ENCODE results near the gene HAGHL. TPM values are rescaled to one million over a fixed set of nuclear protein-coding genes. Genes with fewer than 3 reads are reported as not detected.

Gene HAGHL
- total RNA-seq, 2 donors from 2014 or later: 9.2 to 14.0 TPM

GRCh38 chr16:728131-728889 lies 1.4 kb downstream of the HAGHL start:
- Mint-ChIP-seq H3K4me1 (no peaks in the 10 kb centered on the region), H3K27ac (no peak overlapping the region), H3K4me3 (no peak overlapping the region), H3K27me3 (no peaks in the 10 kb centered on the region), H3K9me3 (no peaks in the 10 kb centered on the region), H3K36me3 (ENCODE audit: low read depth) (peaks cover 10% of the 10 kb centered on the region)
- ATAC-seq (replicated peaks): peak; percentile 66

- no peak overlapping the region for H3K27ac Mint-ChIP-seq
- H3K4me3 Mint-ChIP-seq: no peak overlapping the region
- ATAC-seq (replicated peaks): no peak
- no peaks in the 10 kb centered on the region for H3K4me1 Mint-ChIP-seq
- no peaks in the 10 kb centered on the region for H3K27me3 Mint-ChIP-seq
- H3K9me3 Mint-ChIP-seq: no peaks in the 10 kb centered on the region
- H3K36me3 Mint-ChIP-seq (ENCODE audit: low read depth): peaks cover 11% of the 10 kb centered on the region
Measured at GRCh38 chr16:728890-729744, 2.2 kb downstream of the HAGHL start.

GRCh38 chr16:729768-730665 lies 3.1 kb downstream of the HAGHL start:
- H3K9me3 Mint-ChIP-seq: no peaks in the 10 kb centered on the region
- no peak overlapping the region for H3K4me3 Mint-ChIP-seq
- H3K36me3 Mint-ChIP-seq (ENCODE audit: low read depth): peaks cover 18% of the 10 kb centered on the region
- peaks cover under 1% of the 10 kb centered on the region for H3K4me1 Mint-ChIP-seq
- no peaks in the 10 kb centered on the region for H3K27me3 Mint-ChIP-seq
- no peak overlapping the region for H3K27ac Mint-ChIP-seq
- no peak for ATAC-seq (replicated peaks)

- no peak overlapping the region for H3K4me3 Mint-ChIP-seq
- no peak for ATAC-seq (replicated peaks)
- peaks cover 26% of the 10 kb centered on the region for H3K36me3 Mint-ChIP-seq (ENCODE audit: low read depth)
- H3K9me3 Mint-ChIP-seq: no peaks in the 10 kb centered on the region
- no peaks in the 10 kb centered on the region for H3K27me3 Mint-ChIP-seq
- H3K27ac Mint-ChIP-seq: no peak overlapping the region
- H3K4me1 Mint-ChIP-seq: peaks cover 6% of the 10 kb centered on the region
Measured at GRCh38 chr16:730666-731509, 4.0 kb downstream of the HAGHL start.

GRCh38 chr16:732332-732731 lies 5.4 kb downstream of the HAGHL start:
- Mint-ChIP-seq H3K9me3 (no peaks in the 10 kb centered on the region), H3K4me3 (no peak overlapping the region), H3K36me3 (ENCODE audit: low read depth) (peaks cover 40% of the 10 kb centered on the region), H3K27ac (no peak overlapping the region), H3K4me1 (peaks cover 11% of the 10 kb centered on the region), H3K27me3 (no peaks in the 10 kb centered on the region)
- ATAC-seq (replicated peaks): no peak

- H3K27ac Mint-ChIP-seq: no peak overlapping the region
- ATAC-seq (replicated peaks): no peak
- no peak overlapping the region for H3K4me3 Mint-ChIP-seq
- H3K27me3 Mint-ChIP-seq: no peaks in the 10 kb centered on the region
- no peaks in the 10 kb centered on the region for H3K9me3 Mint-ChIP-seq
- H3K36me3 Mint-ChIP-seq (ENCODE audit: low read depth): peaks cover 46% of the 10 kb centered on the region
- peaks cover 11% of the 10 kb centered on the region for H3K4me1 Mint-ChIP-seq
Measured at GRCh38 chr16:732936-733335, 6.0 kb downstream of the HAGHL start.

GRCh38 chr16:733382-734207 lies 6.7 kb downstream of the HAGHL start:
- Mint-ChIP-seq H3K4me1 (peaks cover 11% of the 10 kb centered on the region), H3K4me3 (no peak overlapping the region), H3K27me3 (no peaks in the 10 kb centered on the region), H3K27ac (no peak overlapping the region), H3K36me3 (ENCODE audit: low read depth) (peaks cover 51% of the 10 kb centered on the region), H3K9me3 (no peaks in the 10 kb centered on the region)
- ATAC-seq (replicated peaks): no peak

GRCh38 chr16:734208-734980 lies 7.5 kb downstream of the HAGHL start:
- Mint-ChIP-seq H3K27ac (no peak overlapping the region), H3K36me3 (ENCODE audit: low read depth) (peaks cover 59% of the 10 kb centered on the region), H3K4me3 (no peak overlapping the region), H3K9me3 (no peaks in the 10 kb centered on the region), H3K27me3 (no peaks in the 10 kb centered on the region), H3K4me1 (peaks cover 11% of the 10 kb centered on the region)
- no peak for ATAC-seq (replicated peaks)

- Mint-ChIP-seq H3K27ac (peak overlapping the region; percentile 79), H3K4me1 (peaks cover 11% of the 10 kb centered on the region), H3K27me3 (no peaks in the 10 kb centered on the region), H3K36me3 (ENCODE audit: low read depth) (peaks cover 60% of the 10 kb centered on the region), H3K9me3 (no peaks in the 10 kb centered on the region), H3K4me3 (peak overlapping the region; percentile 67)
- no peak for ATAC-seq (replicated peaks)
Measured at GRCh38 chr16:734981-735881, 8.3 kb downstream of the HAGHL start.

- Mint-ChIP-seq H3K4me1 (peaks cover 11% of the 10 kb centered on the region), H3K27ac (peak overlapping the region; percentile 79), H3K9me3 (no peaks in the 10 kb centered on the region), H3K27me3 (no peaks in the 10 kb centered on the region), H3K36me3 (ENCODE audit: low read depth) (peaks cover 60% of the 10 kb centered on the region), H3K4me3 (peak overlapping the region; percentile 67)
- ATAC-seq (replicated peaks): peak; percentile 88
Measured at GRCh38 chr16:735982-736453, 9.1 kb downstream of the HAGHL start.

- no peak for ATAC-seq (replicated peaks)
- Mint-ChIP-seq H3K4me1 (peaks cover 11% of the 10 kb centered on the region), H3K36me3 (ENCODE audit: low read depth) (peaks cover 60% of the 10 kb centered on the region), H3K27ac (no peak overlapping the region), H3K4me3 (peak overlapping the region; percentile 67), H3K27me3 (no peaks in the 10 kb centered on the region), H3K9me3 (no peaks in the 10 kb centered on the region)
Measured at GRCh38 chr16:736936-737481, 10.1 kb downstream of the HAGHL start.
